Measurements from ENCODE around the gene NHP2. TPM values are rescaled to one million over a fixed set of nuclear protein-coding genes. Genes with fewer than 3 reads are reported as not detected.

NHP2 gene
- total and polyA plus RNA-seq, 2 experiments from 2014 or later: 148 to 178 TPM

DNA sequence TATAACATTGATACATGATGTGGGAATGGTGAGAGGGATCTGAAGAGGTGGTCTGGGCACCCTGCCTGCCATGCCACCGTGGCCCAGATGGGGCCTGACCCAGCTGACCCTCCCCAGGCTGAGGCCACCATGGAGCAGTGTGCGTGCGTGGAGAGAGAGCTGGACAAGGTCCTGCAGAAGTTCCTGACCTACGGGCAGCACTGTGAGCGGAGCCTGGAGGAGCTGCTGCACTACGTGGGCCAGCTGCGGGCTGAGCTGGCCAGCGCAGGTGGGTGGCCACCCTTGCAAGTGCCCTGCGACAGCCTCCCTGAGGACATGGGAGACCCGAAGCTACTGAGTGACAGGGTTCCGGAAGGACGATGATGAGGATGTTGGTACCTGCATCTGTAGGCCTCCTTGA is 15.7 kb downstream of the NHP2 start:
- Histone ChIP-seq H3K27ac (no peak overlapping the region), H3K9me3 (ENCODE audit: low read depth) (no peaks in the 10 kb centered on the region), H3K79me2 (peaks cover 16% of the 10 kb centered on the region), H3K27me3 (no peaks in the 10 kb centered on the region), H3K9me2 (replicated peaks; ENCODE audit: insufficient read depth) (no peaks in the 10 kb centered on the region), H4K20me1 (ENCODE audit: insufficient read depth, poor library complexity, severe bottlenecking) (no peaks in the 10 kb centered on the region), H3K4me2 (no peak overlapping the region), H3K4me3 (no peak overlapping the region), H3K4me1 (ENCODE audit: insufficient read depth) (no peaks in the 10 kb centered on the region), H3K36me3 (replicated peaks; ENCODE audit: insufficient read depth, low read depth) (no peaks in the 10 kb centered on the region), H2AFZ (no peak overlapping the region)
- no peak for TF ChIP-seq EZH2phosphoT487 (IDR thresholded peaks at IDR 0.05; ENCODE audit: low read depth, severe bottlenecking, unreplicated experiment)
- TF ChIP-seq EZH2 (IDR thresholded peaks at IDR 0.05; ENCODE audit: borderline replicate concordance): no peak
- TF ChIP-seq, protein P1, sequence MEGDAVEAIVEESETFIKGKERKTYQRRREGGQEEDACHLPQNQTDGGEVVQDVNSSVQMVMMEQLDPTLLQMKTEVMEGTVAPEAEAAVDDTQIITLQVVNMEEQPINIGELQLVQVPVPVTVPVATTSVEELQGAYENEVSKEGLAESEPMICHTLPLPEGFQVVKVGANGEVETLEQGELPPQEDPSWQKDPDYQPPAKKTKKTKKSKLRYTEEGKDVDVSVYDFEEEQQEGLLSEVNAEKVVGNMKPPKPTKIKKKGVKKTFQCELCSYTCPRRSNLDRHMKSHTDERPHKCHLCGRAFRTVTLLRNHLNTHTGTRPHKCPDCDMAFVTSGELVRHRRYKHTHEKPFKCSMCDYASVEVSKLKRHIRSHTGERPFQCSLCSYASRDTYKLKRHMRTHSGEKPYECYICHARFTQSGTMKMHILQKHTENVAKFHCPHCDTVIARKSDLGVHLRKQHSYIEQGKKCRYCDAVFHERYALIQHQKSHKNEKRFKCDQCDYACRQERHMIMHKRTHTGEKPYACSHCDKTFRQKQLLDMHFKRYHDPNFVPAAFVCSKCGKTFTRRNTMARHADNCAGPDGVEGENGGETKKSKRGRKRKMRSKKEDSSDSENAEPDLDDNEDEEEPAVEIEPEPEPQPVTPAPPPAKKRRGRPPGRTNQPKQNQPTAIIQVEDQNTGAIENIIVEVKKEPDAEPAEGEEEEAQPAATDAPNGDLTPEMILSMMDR (IDR thresholded peaks at IDR 0.05; ENCODE audit: poor library complexity): no peak
- no peak for DNase-seq (ENCODE audit: low spot score)
- 97% methylated on average over 12 of the region's 12 CpGs for WGBS (ENCODE audit: low lambda C conversion rate, missing lambda C conversion rate)

DNA sequence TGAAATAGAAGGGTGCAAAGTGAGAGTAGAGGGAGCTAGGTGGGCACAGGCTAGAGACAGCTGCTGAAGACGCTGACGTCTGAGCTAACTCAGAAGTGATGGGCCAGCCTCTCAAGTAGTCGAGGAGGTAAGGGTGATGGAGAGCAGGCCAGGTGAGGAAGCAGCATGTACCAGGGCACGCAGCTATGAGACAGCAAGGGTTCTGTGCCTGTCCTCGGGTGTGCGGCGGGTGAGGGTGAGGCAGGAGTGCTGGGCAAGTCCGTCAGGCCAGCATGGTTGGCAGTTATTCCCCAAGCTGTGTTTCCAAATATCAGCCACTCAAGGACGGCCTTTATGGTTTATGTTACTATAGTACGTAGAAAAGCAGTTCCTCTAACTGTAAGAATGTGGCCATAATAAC is 16.7 kb downstream of the NHP2 start:
- no peak for DNase-seq (ENCODE audit: low spot score)
- Histone ChIP-seq H3K27ac (no peak overlapping the region), H3K9me3 (ENCODE audit: low read depth) (no peaks in the 10 kb centered on the region), H4K20me1 (ENCODE audit: insufficient read depth, poor library complexity, severe bottlenecking) (no peaks in the 10 kb centered on the region), H3K79me2 (peaks cover 21% of the 10 kb centered on the region), H3K4me2 (no peak overlapping the region), H3K4me3 (no peak overlapping the region), H3K27me3 (no peaks in the 10 kb centered on the region), H3K9me2 (replicated peaks; ENCODE audit: insufficient read depth) (no peaks in the 10 kb centered on the region), H3K4me1 (ENCODE audit: insufficient read depth) (no peaks in the 10 kb centered on the region), H2AFZ (no peak overlapping the region), H3K36me3 (replicated peaks; ENCODE audit: insufficient read depth, low read depth) (no peaks in the 10 kb centered on the region)
- TF ChIP-seq, protein P1 (IDR thresholded peaks at IDR 0.05; ENCODE audit: poor library complexity): no peak
- TF ChIP-seq EZH2phosphoT487 (IDR thresholded peaks at IDR 0.05; ENCODE audit: low read depth, severe bottlenecking, unreplicated experiment) (no peak), EZH2 (IDR thresholded peaks at IDR 0.05; ENCODE audit: borderline replicate concordance) (no peak)
- 89% methylated on average over 10 of the region's 10 CpGs for WGBS (ENCODE audit: low lambda C conversion rate, missing lambda C conversion rate)

DNA sequence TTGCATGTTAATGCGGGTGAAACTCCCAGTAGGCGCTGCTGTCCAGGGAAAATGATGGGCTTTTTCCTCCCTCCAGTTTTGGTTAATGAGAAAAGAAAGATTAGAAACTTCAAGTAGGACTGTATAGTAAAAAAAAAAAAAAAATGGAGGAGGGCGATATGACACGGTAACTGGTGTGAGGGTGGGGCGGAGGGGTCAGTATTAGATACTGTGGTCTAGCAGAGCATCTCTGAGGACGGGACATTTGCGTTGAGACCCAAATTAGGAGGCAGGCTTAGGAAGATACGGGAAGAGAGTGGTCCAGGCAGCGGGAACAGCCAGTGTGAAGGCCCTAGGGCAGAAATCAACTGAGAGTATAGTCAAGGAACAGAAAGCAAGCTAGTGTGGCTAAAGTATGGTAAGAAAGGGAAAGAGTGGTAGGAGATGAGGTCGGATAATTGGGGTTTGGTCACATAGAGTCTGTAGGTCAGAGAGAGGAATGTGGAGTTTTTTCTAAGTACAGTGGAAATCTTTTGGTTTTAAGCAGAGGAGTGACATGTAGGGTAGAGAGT is 22.2 kb downstream of the NHP2 start:
- peak overlapping the region; percentile 95 for H3K4me2 ChIP-seq
- H3K9me2 ChIP-seq (replicated peaks; ENCODE audit: insufficient read depth): no peaks in the 10 kb centered on the region
- peak overlapping the region; percentile 99 for H3K4me3 ChIP-seq
- H3K4me1 ChIP-seq (ENCODE audit: insufficient read depth): peaks cover 9% of the 10 kb centered on the region
- no peak for DNase-seq (ENCODE audit: low spot score)
- H2AFZ ChIP-seq: peak overlapping the region; percentile 94
- TF ChIP-seq, protein P1 (IDR thresholded peaks at IDR 0.05; ENCODE audit: poor library complexity): no peak
- no peak for TF ChIP-seq EZH2 (IDR thresholded peaks at IDR 0.05; ENCODE audit: borderline replicate concordance)
- no peak for TF ChIP-seq EZH2phosphoT487 (IDR thresholded peaks at IDR 0.05; ENCODE audit: low read depth, severe bottlenecking, unreplicated experiment)
- H3K79me2 ChIP-seq: peaks cover 27% of the 10 kb centered on the region
- no peaks in the 10 kb centered on the region for H3K27me3 ChIP-seq
- H3K36me3 ChIP-seq (replicated peaks; ENCODE audit: insufficient read depth, low read depth): no peaks in the 10 kb centered on the region
- no peaks in the 10 kb centered on the region for H4K20me1 ChIP-seq (ENCODE audit: insufficient read depth, poor library complexity, severe bottlenecking)
- 23% methylated on average over 10 of the region's 10 CpGs for WGBS (ENCODE audit: low lambda C conversion rate, missing lambda C conversion rate)
- no peaks in the 10 kb centered on the region for H3K9me3 ChIP-seq (ENCODE audit: low read depth)
- peak overlapping the region; percentile 99 for H3K27ac ChIP-seq
